Putamen (tissue), 1 donor: ENCODE measurements around the gene SNTG2.

Experiments
- DNase-seq: peaks from one replicate; pipeline ENCODE4 v3.0.0-alpha.2; 2016; ENCODE audit warnings: low spot score

SNTG2 gene

DNA sequence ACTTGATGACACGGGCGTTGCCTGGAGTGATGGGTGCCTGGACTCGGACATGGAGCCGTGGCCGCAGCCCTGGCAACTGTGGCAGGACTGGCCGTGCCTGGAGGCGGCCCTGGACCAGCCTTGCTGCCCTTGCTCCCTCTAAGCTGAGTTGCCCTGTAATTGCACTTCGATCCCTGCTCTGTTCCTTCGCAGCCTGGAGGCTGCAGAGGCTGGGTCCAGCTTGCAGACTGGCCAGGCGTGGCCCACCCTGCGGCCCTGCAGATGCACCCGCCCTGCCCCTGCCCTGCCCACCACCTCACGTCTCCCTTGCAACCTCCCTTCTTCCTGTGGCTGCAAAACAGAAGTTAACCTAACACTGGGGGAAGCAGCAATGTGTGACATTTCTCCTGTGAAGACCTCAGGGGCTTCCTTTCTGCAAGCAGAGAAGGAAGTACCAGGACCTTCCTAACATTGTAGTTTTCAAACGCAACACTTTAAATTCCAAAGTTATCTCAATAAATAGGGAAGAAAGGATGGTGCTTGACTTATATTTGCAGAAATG is 288.0 kb downstream of the SNTG2 start:
- no peak for DNase-seq

DNA sequence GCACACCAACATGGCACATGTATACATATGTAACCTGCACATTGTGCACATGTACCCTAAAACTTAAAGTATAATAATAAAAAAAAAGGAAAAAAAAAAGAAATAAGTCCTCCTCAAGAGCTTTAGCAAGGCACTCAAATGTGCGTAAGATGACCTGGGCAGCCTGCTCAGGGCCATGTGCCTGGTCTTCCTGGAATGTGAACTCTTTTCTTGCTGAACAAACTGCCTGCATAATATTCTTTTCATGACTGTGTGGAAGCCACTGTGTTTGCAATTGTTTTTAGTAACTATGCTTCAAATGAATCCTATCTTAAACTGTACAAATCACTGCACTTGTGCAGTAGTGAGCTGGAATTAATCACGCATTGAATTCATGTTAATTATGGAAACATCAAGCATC is 294.5 kb downstream of the SNTG2 start:
- no peak for DNase-seq

DNA sequence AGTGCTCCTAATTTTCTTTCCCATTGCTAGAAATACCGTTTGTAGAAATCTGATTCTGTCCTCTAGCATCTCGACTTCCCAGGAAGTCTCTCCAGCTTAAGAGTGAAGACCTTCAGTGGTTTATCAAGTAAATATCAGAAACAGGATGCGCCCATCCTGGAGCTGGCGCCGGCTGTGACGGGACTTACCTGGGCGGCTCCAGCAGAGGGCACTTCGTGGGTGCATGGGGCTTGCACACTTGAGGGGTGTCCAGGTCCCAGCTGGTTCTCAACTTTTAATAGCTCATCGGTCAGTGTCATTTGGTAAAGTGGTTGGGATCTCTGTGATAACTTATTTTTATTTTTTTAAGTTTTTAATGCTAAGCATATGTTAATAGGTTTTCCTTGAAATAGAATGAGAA is 295.6 kb downstream of the SNTG2 start:
- DNase-seq: no peak

DNA sequence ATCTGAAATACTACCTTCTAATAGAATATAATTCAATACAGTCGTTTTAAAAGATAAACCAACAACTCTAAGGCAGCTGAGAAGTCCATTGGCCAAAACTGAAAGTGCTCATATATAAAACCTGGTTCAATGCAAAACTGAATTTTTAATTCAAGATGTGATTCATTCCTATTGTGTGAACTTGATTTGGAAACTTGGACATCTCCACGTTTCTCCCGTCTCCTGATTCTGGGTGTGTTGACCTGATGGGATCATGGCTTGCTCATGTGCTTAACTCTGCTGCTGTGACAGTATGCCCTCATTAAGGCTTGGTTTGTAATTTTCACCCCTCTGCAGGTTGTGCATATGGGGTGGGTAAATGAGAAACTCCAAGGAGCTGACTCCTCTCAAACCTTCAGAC is 296.3 kb downstream of the SNTG2 start:
- no peak for DNase-seq

DNA sequence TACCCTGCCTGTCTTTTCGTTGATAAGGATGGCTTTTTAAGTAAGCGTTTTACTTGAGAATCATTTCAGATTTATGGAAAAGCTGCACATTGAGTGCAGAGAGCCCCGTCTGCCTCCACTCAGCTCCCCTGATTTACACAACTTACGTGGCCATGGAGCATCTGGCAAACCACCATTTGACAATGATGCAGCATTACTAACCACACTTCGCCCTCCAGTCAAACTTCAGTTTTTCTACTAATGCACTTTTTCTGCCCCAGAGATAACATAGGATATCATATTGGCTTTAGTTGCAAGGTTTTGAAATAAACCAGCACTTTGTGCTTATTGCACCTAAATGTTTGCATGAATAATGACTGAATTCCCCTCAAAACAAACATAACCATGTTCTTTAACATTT is 297.5 kb downstream of the SNTG2 start:
- DNase-seq: no peak

DNA sequence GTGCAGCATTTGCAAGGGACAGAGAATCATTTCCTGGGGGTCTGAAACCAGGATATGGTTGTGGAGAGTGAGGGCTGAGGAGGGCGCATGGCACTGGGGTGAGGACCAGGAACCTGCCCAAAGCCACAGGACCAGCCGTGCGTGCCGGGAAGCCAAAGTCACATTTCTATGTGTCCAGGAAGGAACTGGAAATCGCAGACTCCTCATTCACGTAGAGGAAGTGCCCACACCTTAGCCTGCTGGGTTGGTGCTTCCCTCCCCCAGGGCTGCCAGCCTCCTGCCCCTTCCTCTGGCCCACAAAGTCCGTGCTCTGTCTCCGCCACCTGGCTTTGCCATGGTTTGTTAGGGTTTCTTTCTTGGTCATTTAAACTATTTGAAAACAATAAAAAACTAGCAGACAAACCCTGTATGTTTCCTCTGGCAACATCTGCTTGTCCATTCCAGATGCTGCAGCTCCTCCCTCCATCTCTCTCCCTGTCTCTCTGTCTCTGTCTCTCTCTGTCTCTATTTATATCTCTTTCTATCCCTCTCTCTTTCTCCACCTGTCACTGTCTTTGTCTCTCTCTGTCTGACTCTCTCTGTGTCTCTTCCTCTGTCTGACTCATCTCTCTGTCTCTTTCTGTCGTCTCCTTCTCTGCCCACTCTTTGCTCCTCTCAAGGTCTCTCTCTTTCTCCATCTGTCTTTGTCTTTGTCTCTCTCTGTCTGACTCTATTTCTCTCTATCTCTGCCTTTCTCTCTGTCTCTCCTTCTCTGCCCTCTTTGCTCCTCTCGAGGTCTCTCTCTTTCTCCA is 299.4 kb downstream of the SNTG2 start:
- no peak for DNase-seq

DNA sequence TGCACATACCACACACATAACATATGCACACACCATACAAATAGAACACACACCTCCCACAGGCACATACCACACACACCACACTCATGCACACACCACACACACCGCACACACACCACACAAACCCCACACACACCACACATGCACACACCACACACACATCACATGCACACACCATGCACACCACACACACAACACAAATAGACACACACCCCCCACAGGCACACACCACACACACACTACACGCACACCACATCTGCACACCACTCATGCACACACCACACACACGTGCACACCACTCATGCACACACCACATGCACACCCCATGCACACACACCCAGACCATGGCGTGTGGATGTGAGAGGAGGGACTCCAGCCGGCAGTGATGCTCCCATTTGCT is 300.9 kb downstream of the SNTG2 start:
- DNase-seq: no peak

DNA sequence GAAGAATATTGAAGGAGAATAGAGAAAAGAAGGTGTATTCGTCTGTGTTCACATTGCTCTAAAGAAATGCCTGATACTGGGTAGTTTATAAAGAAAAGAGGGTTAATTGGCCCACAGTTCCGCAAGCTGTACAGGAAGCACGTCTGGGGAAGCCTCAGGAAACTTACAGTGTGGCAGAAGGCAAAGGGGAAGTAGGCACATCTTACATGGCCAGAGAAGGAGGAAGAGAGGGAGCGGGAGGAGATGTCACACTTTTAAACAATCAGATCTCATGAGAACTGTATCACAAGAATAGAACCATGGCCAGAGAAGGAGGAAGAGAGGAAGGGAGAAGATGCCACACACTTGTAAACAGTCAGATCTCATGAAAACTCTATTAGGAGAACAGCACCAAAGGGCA is 303.0 kb downstream of the SNTG2 start:
- DNase-seq: no peak

DNA sequence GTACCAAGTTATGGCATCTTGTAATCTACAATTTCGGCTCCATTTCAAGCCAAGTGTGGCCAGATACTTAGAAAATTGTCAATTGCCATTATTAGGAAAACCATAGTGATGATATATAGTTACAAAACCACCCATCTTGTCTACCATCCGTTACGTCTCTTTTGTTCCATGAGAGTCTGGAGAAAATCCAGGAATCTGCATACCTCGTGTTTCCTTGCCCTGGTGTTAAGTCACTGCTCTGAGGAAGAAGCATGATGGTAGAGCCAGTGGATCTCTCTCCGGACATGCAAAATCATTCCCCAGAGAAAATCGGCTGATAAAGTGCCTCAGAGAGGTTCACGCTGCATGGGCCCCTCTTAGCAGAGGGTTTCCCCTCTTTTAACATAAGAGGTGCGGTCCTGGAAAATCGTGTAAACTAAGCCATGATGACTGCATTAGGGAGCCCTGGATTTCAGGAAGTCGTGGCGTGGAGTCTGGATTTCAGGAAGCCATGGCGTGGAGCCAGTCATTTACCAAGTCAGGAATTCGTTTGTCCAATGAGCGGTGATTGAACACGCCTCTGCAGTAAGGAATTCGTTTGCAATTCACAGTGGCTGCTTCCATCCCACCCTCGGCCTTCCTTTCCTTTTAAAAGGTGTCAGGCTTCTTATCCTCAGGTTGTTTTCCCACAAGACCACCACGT is 304.2 kb downstream of the SNTG2 start:
- DNase-seq: no peak

DNA sequence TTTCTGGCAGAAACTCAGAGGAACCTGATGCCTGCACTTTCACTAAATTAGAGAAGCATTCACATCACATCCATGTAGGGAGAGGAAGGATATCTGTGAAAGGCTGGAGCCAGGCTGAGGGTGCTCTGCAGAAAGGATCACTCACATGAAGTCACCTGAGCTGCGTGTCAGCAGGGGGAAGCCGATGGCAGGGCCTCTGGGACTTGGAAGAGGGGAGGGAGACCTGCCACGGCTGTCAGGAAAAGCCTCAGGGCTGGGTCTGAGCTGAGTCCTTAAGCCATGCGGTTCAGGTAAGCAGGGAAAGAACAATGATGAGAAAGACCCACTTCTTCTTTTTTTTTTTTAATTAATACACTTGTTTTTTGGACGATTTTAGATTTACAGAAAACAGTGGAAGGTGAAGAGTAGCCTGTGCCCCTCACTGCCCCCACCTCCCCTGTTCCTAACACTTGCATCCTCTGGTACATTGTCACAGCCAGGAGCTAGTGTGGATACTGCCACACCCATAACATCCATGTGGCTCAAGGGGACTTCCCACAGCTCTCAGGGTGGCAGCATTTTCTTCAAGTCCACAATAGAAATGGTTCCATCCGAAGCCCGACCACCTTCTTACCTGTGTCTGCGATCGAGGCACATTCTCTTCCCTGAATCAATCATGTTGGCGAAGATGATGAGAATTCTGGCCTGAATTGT is 306.1 kb downstream of the SNTG2 start:
- DNase-seq: no peak

DNA sequence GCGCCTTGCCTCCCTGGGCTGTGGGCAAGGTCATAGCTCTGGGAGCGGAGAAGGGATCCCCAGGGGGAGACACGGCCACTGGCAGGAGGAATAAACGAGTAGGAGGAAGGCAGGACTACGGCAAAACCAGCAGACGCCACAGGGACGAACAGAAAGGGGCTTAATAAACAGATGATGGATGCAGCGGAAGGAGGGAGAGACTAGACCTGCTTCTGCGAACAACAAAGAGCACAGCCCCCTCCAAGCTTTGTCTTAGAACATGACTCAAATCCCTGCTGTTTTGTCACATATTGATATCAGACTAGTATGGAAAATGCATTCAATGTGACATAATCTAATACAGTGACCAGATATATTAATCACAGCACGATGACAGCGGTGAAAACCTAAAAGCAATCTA is 306.7 kb downstream of the SNTG2 start:
- no peak for DNase-seq

DNA sequence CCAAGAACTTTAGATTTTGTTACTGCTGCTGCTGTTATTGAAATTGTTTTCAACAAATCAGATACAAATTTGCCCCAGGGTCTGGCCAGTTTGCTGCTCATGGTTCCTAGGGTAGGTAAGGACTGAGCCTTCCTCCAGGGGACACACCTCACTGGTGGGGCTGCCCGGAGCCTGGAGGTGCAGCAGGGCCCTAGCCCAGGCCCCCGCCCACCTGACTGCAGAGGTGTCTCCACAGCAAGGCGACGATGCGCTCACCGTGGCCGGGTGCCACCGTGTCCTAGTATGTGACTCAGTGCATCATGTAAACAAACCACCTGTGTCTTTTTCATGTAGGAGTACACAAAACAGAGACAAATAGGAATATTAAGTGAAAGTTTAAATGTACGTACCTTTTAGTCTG is 309.1 kb downstream of the SNTG2 start:
- no peak for DNase-seq

DNA sequence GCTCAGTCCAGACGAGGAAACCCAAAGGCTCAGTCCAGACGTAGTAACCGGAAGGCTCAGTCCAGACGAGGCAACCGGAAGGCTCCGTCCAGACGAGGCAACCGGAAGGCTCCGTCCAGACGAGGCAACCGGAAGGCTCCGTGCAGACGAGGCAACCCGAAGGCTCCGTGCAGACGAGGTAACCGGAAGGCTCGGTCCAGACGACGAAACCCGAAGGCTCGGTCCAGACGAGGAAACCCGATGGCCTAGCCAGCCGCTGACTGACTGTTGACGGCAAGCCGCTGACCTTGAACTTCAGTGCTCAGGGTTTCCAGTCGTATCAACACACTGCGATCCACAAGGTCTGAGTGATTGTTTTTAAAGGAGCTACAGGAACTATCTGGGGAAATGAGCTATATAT is 312.0 kb downstream of the SNTG2 start:
- DNase-seq: no peak

DNA sequence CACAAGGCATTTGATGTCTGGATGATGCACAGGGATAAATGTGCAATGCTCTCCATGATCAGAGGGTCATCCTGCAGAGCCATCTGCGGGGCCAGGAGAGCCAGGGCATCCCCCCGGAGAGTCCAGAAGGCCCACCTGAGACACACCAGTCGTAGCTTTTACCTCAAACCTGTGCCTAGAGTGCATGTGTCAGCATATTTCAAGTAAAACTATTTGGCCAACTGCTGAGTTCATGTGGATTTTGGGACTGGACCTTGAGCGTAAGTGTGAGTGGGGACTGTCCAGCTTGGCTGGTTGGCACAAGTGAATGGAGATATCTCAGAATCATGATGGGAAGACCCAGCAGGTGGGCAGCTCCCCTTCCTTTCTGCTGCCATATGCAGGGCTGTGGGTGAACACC is 314.8 kb downstream of the SNTG2 start:
- DNase-seq: no peak

DNA sequence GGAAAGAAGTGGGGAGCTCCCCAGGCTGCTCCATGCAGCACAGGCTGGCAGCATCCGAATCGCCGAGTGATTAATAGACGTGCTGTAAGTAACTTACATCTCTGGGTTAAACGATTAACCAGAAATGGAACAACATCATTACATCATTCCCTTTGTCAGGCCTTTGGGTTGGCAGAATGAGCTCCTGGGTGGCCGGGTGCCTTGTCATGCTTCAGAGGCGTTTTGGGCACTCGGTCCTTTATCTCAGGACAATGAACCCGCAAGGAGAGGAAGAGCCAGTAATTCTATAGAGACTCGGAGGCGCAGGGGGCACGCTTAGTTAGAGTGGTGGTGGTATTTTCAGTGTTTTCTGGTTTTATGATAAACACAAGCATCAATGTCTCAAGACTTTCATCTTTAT is 315.7 kb downstream of the SNTG2 start:
- no peak for DNase-seq

DNA sequence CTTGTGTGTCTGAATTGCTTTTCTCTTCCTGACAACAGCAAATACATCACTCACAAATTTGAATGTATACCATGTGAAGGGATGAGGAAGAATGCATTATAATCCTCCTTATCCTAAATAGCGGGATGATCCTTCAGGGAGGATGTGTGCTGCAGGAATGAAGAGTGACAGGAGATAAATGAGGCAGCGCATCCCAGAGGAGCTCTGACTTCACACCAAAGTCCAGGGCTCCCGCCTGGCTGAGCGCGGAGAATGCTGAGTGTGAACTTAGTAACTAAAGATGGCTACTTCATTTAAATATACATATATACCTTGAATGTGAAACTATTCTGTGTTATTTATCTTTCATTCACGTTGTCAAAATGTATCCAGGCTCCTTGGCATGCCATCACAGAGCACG is 317.4 kb downstream of the SNTG2 start:
- no peak for DNase-seq

DNA sequence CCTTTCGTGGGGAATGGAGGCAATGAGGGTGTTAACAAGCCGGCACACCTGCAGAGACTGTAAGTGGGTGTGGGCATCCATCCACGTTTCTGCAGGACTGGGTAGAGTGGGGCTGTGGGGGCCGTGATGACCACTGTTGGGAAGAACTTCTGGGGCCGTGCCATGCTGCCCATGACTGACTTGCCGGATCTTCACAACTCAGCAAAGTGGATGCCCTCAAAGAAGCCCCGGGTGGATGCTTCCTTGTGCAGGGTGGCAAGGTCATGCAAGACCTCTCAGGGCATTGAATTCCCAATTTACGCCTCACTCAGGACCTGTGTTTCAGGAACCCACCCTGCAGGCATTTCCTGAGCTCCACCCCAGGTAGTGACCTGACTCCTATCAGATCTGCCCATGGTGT is 319.2 kb downstream of the SNTG2 start:
- no peak for DNase-seq

DNA sequence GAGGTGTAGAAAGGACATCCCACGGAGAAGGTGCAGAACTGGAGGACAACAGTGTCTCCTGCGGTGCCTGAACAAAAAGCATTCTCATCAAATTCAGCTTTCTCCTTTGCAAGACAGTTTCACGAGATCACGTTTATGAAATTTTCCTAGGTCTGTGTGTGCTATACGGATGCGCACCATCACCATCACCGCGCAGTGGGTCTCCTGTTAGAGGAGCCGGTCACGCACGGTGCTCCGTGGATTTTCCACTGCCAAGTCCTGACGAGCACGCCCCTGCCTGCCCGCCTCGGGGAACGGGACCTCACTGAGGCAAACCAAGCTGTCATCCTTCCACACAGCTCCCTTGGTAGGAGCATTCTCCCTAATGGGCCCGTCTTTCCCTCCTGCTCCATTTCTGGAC is 322.2 kb downstream of the SNTG2 start:
- no peak for DNase-seq

DNA sequence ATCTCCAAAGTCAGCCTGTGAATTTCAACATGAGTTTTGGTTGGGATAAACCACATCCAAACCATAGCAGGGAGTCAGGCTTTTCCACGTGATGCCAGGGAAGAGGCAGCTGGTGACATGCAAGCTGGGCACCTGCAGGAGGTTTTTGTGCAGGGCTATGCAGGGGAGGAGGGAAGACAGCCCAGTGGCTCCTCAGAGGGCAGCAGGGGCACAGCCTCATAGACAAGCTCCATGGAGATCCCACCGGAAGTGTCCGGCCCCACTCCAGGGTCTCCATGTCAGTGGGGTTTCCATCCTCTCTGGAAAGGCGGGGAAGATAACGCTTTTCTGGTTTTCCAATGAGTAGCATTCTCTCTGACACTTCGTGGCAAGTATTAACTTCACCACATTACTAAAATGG is 327.0 kb downstream of the SNTG2 start:
- no peak for DNase-seq

DNA sequence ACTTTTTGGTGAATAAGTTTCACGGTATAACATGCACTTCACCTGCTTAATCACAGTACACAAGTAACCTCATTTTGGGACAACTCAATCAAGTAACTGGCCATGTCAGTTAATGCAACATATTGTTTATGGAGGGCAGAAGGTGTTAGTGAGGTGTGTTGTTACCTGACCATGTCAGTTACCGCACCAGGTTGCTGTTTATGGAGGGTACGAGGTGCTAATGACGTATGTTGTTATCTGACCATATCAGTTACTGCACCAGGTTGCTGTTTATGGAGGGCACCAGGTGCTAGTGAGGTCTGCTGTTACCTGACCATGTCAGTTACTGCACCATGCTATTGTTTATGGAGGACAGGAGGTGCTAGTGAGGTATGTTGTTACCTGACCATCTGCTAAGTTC is 327.5 kb downstream of the SNTG2 start:
- DNase-seq: no peak

DNA sequence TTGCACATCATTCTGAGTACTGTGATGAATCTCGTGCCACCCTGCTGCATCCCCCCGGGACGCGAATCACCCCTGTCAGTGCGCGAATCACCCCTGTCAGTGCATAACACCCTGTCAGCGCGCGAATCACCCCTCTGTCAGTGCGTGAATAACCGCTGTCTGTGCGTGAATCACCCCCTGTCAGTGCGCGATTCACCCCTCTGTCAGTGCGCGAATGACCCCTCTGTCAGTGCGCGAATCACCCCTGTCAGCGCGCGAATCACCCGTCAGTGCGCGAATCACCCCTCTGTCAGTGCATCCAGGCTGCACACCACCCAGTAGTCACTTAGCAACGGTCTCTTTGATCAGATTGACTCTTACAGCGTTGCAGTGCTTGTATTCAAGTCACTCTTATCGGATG is 328.2 kb downstream of the SNTG2 start:
- no peak for DNase-seq

DNA sequence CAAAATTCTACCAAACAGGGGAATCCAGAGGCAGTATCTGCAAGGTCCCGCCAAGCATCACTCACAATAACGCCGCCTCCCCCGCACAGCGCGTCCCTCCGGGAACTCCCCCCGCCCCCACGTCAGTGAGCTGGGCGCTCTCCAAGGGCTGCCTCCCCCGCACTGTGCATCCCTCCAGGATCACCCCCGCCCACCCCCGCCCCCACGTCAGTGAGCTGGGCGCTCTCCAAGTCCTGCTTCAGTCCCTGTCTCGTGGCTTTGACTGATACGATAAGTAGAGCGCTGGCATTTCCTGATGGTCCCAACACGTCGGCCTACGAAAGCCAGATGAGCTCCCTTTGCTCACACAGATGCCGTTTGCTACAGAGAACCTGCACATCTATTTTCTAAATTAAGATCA is 331.9 kb downstream of the SNTG2 start:
- no peak for DNase-seq
